Uterus (tissue), 4 donors: ENCODE results near the gene ZNF831. TPM values are rescaled to one million over a fixed set of nuclear protein-coding genes. Genes with fewer than 3 reads are reported as not detected.

Source experiments
- DNase-seq, 2 donors: peaks; one replicate each; pipeline ENCODE4 v3.0.0-alpha.2; 2019 to 2020
- H3K27ac ChIP-seq, 2 donors: fragments of 200-600 bp; sonication (generic); 1 replicate in 1 of 2; 2 replicates in 1 of 2; pipeline ENCODE4 v1.5.1; 2016 to 2018
- H3K27me3 ChIP-seq, 2 donors: fragments of 200-600 bp; sonication (generic); one replicate each; pipeline ENCODE4 v1.5.1; 2018 to 2019; ENCODE audit warnings: control low read depth in 1 of 2
- H3K36me3 ChIP-seq, 2 donors: fragments of 200-600 bp; sonication (generic); one replicate each; pipeline ENCODE4 v1.5.1; 2019; ENCODE audit warnings: control low read depth in 1 of 2
- H3K4me1 ChIP-seq, 2 donors: fragments of 200-600 bp; sonication (generic); one replicate each; pipeline ENCODE4 v1.5.1; 2018 to 2019; ENCODE audit warnings: control low read depth in 1 of 2
- H3K4me3 ChIP-seq, 2 donors: fragments of 200-600 bp; sonication (generic); 1 replicate in 1 of 2; 2 replicates in 1 of 2; pipeline ENCODE4 v1.5.1; 2018 to 2019; ENCODE audit warnings: mild to moderate bottlenecking in 1 of 2
- H3K9me3 ChIP-seq, 2 donors: fragments of 200-600 bp; sonication (generic); one replicate each; pipeline ENCODE4 v1.5.1; 2019; ENCODE audit warnings: control low read depth in 1 of 2
- CTCF ChIP-seq, 4 experiments: fragments of 200-600 bp in 2 of 4; fragments of 450-650 bp in 2 of 4; sonication (generic) in 2 of 4; IDR thresholded peaks; one replicate each; pipeline ENCODE4 v1.5.1; 2016 to 2019; ENCODE audit warnings: antibody characterized with exemption in 4 of 4, mild to moderate bottlenecking in 2 of 4, moderate library complexity in 1 of 4
- POLR2A ChIP-seq, 2 donors: fragments of 450-650 bp; IDR thresholded peaks; one replicate each; pipeline ENCODE4 v1.6.1; 2016; ENCODE audit warnings: antibody characterized with exemption in 2 of 2, mild to moderate bottlenecking in 1 of 2, moderate library complexity in 1 of 2
- intact Hi-C: fragments of 100-400 bp; cut with DNase I; formaldehyde crosslinking; loops from one replicate; pipeline ENCODE4 v1.15.1; 2023; ENCODE audit warnings: low total_unique reads
- total RNA-seq, 4 donors: library from RNA; depleted of rRNA in 3 of 4; stranded (reverse); fragments of >200 nt in 3 of 4; gene quantifications; one replicate each; pipeline versions ENCODE4 v1.1.0 to v1.2.4, GENCODE V29; 2014 to 2023
- donor health status: DM: yes; HTN: yes; CAD: no.

Gene ZNF831
- total RNA-seq, 4 donors from 2014 or later, result 0.21 to 3.1 (median 0.43) TPM

GRCh38 chr20:59270380-59270779, 106.8 kb downstream of the ZNF831 start:
- DNase-seq, result no peak
- Histone ChIP-seq H3K4me1 (no peaks in the 10 kb centered on the region), H3K36me3 (no peaks in the 10 kb centered on the region), H3K4me3 (no peak overlapping the region), H3K27me3 (peaks cover 0 to 4% of the 10 kb centered on the region in 2 donors), H3K9me3 (no peaks in the 10 kb centered on the region), H3K27ac (no peak overlapping the region)
- no peak for TF ChIP-seq POLR2A (IDR thresholded peaks at IDR 0.05)
- TF ChIP-seq CTCF (IDR thresholded peaks at IDR 0.05), result no peak
- intact Hi-C loops, result no loop called here

GRCh38 chr20:59273739-59274357, 110.2 kb downstream of the ZNF831 start:
- no peaks in the 10 kb centered on the region for H3K9me3 ChIP-seq

GRCh38 chr20:59276938-59277337, 113.3 kb downstream of the ZNF831 start:
- Histone ChIP-seq H3K27me3 (no peaks in the 10 kb centered on the region), H3K4me1 (no peaks in the 10 kb centered on the region), H3K9me3 (no peaks in the 10 kb centered on the region), H3K36me3 (no peaks in the 10 kb centered on the region), H3K4me3 (no peak overlapping the region), H3K27ac (no peak overlapping the region)
- intact Hi-C loops, result no loop called here
- no peak for DNase-seq
- TF ChIP-seq CTCF (IDR thresholded peaks at IDR 0.05) (no peak), POLR2A (IDR thresholded peaks at IDR 0.05) (no peak)

More at GRCh38 chr20:59273739-59274357, 110.2 kb downstream of the ZNF831 start:
- H3K4me1 ChIP-seq, result no peaks in the 10 kb centered on the region
- H3K27ac ChIP-seq, result no peak overlapping the region
- peaks cover 0 to 4% of the 10 kb centered on the region in 2 donors for H3K27me3 ChIP-seq
- H3K4me3 ChIP-seq, result no peak overlapping the region
- intact Hi-C loops, result no loop called here
- no peak for TF ChIP-seq CTCF (IDR thresholded peaks at IDR 0.05)
- no peak for TF ChIP-seq POLR2A (IDR thresholded peaks at IDR 0.05)
- no peak for DNase-seq
- H3K36me3 ChIP-seq, result no peaks in the 10 kb centered on the region

- Histone ChIP-seq H3K27ac (no peak overlapping the region), H3K9me3 (no peaks in the 10 kb centered on the region), H3K36me3 (no peaks in the 10 kb centered on the region), H3K4me3 (no peak overlapping the region), H3K27me3 (no peaks in the 10 kb centered on the region), H3K4me1 (no peaks in the 10 kb centered on the region)
- no peak for DNase-seq
- TF ChIP-seq POLR2A (IDR thresholded peaks at IDR 0.05) (no peak), CTCF (IDR thresholded peaks at IDR 0.05) (no peak)
- intact Hi-C loops, result no loop called here
Measured at GRCh38 chr20:59284470-59284869, 120.8 kb downstream of the ZNF831 start.

GRCh38 chr20:59289994-59290393, 126.4 kb downstream of the ZNF831 start:
- Histone ChIP-seq H3K4me1 (no peaks in the 10 kb centered on the region), H3K27me3 (no peaks in the 10 kb centered on the region), H3K9me3 (no peaks in the 10 kb centered on the region), H3K4me3 (no peak overlapping the region), H3K27ac (no peak overlapping the region), H3K36me3 (no peaks in the 10 kb centered on the region)
- no peak for DNase-seq
- TF ChIP-seq POLR2A (IDR thresholded peaks at IDR 0.05) (no peak), CTCF (IDR thresholded peaks at IDR 0.05) (no peak)
- intact Hi-C loops, result no loop called here
